Right ventricle myocardium superior (tissue), 1 donor: ENCODE results near the gene DGAT2. TPM values are rescaled to one million over a fixed set of nuclear protein-coding genes. Genes with fewer than 3 reads are reported as not detected.

ENCODE experiments used
- ATAC-seq: fragments of 200-7000 bp; cut with Tn5 transposase; one replicate; pipeline ENCODE4 v1.9.1; 2020; ENCODE audit warnings: mild to moderate bottlenecking; ENCODE audit not compliant: poor library complexity
- DNase-seq: peaks from one replicate; pipeline ENCODE4 v3.0.0-alpha.2; 2020
- intact Hi-C: fragments of 100-400 bp; cut with DNase I; formaldehyde crosslinking; loops from one replicate; pipeline ENCODE4 v1.11.2; 2022
- total RNA-seq: library from RNA; stranded (reverse); fragmentation: NEBNext Ultra II Directional; extraction: Animal tissue kit (Norgen Biotek cat#: 25700); gene quantifications from one replicate; pipeline ENCODE4 v1.2.1, GENCODE V29; 2021
- donor health status: DM: no; HTN: yes; CAD: no; lungs with severe emphysema.

Gene DGAT2
- total RNA-seq, 1 donor from 2014 or later = 20.7 TPM

DNA sequence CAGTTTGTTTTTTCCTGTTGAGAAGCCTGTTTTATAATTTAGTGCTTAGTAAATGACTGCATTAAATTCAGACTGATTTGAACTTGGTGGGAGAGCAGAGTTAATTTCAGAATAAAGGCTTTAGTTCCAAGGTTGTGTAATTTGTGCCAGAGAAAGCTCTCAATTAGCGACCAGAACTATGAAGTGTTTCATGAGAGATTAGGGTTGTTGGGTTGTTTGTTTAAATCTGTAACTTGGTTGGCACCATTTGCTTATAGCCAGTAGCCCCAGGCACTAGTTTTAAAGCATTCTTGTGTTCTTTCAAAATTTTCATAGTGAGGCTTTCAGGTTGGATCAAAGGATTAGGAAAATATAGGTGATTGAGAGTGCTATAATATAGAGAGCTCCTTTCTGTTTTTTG, 71.9 kb downstream of the DGAT2 start:
- DNase-seq = no peak
- ATAC-seq = no peak
- intact Hi-C loops = no loop called here

DNA sequence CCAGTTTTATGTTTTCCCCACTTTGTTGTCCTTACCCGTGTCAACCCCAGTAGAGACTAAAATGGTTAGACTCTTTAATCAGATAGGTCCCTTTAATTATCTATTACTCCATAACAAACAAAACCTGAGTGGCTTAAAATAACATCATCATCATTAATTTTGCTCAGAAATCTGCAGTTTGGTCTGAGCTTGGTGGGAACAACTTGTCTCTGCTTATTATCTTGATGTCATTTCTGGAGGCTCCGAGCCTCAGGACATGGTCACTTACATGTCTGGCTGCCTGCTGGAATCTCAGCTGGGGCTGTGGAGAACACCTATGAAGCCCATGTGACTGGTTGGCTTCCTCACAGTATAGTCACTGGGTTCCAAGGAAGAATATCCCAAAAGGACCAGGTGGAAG, 73.2 kb downstream of the DGAT2 start:
- no peak for ATAC-seq
- intact Hi-C loops = no loop called here
- DNase-seq = no peak

DNA sequence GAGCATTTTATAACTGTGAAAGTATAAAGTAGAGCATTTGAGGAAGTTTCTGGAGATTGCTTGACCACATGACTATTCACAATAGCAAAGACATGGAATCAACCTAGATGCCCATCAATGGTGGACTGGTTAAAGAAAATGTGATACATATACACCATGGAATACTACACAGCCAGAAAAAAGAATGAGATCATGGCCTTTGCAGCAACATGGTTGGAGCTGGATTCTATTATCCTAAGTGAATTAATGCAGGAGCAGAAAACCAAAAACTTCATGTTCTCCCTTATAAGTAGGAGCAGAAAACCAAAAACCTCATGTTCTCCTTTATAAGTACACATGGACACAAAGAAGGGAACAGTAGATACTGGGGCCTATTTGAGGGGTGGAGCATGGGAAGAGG, 76.7 kb downstream of the DGAT2 start:
- intact Hi-C loops = no loop called here
- ATAC-seq (no peak), DNase-seq (no peak)

DNA sequence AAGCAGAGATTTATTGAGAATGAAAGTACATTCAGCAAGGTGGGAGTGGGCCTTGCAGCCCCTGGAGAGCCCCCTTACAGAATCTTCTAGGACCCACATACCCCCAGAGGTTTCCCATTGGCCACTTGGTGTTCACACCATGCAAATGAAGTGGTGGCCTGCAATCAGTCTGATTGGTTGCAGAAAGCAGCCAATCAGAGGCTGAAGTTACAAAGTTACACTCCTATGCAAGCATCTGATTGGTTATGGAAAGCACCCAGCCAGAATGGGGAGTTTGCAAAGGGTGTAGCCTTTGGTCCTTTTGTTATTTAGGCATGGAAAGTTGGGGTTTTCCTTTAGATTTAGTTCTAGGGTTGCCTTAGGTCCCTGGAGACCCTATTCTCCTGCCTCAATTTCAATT, 81.3 kb downstream of the DGAT2 start:
- ATAC-seq (no peak), DNase-seq (no peak)
- intact Hi-C loops = no loop called here

DNA sequence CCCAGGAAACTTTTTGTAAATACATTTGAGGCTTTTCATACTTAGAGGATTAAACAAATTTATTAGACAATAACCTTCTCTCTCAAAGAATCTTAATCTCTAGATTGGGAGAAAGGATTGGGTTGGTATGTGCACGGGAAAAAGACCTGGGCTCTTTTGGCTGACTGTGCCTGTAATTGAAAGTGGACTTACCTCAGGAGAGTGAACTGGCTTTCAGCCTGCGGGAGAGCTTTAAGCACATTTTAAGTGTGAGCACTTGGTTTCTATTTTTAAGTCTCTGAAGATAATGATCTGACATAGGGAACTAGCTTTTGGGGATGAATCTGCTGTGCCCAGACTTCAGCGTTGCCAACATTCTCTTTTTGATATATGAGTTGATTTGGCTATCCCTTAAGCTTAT, 82.2 kb downstream of the DGAT2 start:
- intact Hi-C loops = no loop called here
- DNase-seq = no peak
- ATAC-seq = peak; percentile 76

Other genes with a start within 250 kb of the DGAT2 start
- gene GDPD5, start 242.8 kb upstream of the DGAT2 start, total RNA-seq = 6.5 TPM
- 54.0 TPM for gene SERPINH1, start 206.5 kb upstream of the DGAT2 start, total RNA-seq
- 4.9 TPM for gene MAP6, start 99.7 kb upstream of the DGAT2 start, total RNA-seq
- gene MOGAT2, start 50.9 kb upstream of the DGAT2 start, total RNA-seq = 0.13 TPM
- 14.7 TPM for gene UVRAG, start 46.4 kb downstream of the DGAT2 start, total RNA-seq